Hematopoietic multipotent progenitor cell treated with erythropoietin and hydrocortisone succinate and interleukin-3 and kit ligand, for 8 days (in vitro differentiated cells): Measurements from ENCODE around the gene ILKAP.

ENCODE experiments used
- DNase-seq: peaks from one replicate; pipeline ENCODE4 v3.0.0-alpha.2; 2015

Gene ILKAP

DNA sequence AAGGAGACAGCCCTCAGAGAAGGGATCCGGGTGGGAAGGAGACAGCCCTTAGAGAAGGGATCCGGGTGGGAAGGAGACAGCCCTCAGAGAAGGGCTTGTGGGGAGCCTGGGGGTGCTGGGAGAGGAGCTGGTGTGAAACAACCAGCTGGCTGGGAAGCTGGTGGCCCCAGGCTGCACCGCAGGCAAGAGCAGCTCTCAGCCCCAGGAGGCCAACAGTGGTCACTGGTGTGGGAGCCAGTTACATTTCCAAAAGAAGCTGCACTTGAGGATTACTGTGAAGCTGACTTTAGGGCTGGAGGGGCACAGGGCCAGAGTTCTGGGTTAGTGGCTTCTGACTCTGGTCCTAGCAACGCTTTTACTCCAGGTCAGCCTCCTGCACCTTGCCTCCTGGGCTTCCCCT is 33.1 kb upstream of the ILKAP start:
- DNase-seq: peak; percentile 47

DNA sequence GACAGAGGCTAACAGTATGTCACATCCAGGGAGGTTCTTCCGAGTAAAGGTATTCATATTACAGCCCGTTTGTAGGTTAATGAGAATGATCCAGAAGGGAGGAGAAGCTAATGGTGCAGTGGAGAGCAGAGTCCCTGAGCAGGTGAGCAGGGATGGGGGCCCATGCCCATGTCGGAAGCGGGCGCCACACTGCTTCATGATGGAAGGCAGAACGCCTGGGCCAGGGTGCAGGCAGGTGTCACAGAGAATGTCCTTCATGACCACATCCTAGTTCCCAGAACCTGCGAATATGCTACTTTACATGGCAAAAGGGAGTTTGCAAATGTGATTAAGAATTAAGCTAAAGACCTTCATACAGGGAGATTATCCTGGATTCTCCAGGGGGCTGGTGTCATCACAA is 32.4 kb upstream of the ILKAP start:
- DNase-seq: no peak

DNA sequence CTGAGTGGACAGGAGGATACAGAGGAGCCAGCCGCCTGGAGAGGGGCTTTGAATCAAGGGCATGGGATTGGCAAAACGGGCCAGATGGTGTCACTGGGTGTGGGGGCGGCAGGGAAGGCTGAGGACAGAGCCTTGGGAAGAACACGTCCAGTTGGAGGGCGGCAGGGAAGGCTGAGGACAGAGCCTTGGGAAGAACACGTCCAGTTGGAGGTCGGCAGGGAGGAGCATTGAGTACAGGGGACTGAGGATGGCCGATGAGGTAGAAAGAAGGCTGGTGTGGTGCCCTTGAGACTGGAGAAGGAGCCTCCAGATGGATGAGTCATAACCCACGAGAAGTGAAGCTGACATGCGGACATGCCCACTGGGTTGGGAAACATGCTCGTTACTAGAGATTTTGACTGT is 31.8 kb upstream of the ILKAP start:
- DNase-seq: peak; percentile 38

DNA sequence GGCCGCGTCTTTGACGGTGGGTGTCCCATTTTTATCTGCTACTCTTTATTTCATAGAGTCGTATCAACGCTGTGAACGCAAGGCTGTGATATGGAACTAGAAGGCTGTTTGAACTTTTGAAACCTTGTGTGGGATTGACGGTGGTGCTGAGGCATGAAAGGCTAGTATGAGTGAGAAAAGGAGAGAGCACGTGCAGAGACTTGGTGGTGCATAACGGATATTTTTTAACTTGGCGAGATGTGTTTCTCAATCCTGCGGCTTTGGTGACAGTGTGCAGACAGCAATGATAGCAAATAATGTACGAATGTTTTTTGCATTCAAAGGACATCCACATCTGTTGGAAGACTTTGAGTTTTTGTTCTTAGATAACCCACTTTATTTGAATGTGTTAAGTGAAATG is 30.1 kb upstream of the ILKAP start:
- no peak for DNase-seq

DNA sequence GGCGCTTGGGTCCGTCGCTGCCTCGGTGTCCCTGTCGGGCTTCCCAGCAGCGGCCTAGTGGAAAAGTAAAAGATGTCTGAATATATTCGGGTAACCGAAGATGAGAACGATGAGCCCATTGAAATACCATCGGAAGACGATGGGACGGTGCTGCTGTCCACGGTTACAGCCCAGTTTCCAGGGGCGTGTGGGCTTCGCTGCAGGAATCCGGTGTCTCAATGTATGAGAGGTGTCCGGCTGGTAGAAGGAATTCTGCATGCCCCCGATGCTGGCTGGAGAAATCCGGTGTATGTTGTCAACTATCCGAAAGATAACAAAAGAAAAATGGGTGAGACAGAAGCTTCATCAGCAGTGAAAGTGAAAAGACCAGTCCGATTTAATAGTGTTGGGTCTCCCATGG is 28.3 kb upstream of the ILKAP start:
- no peak for DNase-seq

DNA sequence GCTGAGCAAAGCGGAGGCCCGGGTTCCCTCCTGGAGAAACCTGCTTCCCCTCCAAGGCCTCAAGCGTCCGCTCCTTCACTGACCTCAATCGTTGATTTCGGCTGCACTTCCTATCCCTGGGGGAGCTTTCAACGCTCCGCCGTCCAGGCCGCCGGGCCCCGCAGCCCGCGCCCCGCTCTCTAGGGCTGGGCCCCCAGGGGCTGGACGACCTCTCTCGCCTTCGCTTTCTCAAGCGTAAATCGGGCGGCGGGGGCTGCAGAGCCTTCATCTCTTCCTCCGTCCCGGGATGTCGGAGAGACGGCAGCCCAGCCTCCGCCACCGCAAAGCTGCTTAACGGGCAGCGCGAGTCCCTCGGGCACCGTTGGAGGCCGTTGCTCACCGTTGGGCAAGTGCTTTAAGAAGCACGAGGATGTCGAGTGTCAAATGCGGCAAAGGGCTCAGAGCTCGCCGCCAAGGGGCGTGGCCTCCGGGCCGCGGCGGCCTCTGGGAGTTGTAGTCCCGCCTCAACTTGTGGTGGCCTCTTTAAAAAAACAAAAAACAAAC is 27.8 kb upstream of the ILKAP start:
- peak; percentile 86 for DNase-seq

DNA sequence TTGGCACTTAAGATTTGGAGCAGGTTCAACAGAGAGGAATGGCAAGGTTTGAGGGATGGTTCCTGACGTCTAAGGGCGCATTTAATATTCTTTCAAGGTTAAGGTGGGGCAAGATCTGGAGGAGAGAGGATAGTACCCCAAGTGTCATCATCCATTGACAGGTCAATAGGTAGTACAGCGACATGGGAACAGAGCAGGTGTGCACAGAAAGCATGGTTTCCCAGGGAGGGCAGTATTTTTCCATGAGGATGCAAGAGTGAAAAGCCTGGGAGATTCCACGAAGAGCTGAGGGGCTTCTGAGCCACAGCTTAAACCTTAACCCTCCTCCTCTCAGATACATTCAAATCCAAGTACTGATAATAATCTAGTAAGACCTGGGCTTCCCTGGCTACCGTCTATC is 27.2 kb upstream of the ILKAP start:
- DNase-seq: no peak

DNA sequence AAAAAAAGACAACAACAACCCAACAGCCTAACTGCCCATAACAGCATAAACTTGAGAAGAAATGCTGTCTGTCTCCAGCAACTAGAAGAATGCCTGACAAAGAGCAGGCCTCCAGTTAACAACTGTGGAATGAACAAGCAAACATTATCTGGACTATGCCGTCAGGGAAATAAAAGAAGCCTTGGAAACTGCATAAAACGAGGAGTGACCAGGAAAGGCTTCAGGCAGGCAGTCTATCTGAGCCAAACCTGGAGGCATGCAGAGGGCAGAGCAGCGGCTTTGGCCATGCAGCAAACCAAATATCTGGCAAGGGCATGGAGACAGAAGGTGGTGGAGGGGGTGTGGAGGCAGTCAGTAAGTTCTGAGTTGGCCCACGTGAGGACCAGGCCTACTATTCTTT is 25.2 kb upstream of the ILKAP start:
- DNase-seq: no peak

DNA sequence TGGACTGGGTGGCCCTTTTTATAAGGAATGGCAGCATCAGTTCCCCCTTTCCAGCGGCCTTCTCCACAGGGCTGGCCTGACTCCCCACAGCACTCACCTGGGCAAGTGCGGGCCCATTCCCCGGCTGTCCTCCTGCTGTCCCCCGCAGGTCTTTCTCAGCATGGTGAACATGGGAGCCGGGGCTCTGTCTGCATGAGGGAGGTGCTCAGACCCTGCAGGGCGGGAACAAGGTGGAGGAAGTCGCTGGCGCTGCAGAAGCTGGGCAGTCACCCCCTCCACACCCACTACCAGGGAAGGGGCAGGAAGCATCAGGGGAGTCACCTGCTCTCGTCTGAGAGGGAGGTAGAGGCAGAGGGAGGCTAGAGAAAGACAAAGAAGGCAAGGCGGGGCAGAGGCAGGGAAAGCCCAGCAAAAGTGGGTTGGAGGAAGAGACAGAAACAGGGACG is 24.1 kb upstream of the ILKAP start:
- DNase-seq: no peak

DNA sequence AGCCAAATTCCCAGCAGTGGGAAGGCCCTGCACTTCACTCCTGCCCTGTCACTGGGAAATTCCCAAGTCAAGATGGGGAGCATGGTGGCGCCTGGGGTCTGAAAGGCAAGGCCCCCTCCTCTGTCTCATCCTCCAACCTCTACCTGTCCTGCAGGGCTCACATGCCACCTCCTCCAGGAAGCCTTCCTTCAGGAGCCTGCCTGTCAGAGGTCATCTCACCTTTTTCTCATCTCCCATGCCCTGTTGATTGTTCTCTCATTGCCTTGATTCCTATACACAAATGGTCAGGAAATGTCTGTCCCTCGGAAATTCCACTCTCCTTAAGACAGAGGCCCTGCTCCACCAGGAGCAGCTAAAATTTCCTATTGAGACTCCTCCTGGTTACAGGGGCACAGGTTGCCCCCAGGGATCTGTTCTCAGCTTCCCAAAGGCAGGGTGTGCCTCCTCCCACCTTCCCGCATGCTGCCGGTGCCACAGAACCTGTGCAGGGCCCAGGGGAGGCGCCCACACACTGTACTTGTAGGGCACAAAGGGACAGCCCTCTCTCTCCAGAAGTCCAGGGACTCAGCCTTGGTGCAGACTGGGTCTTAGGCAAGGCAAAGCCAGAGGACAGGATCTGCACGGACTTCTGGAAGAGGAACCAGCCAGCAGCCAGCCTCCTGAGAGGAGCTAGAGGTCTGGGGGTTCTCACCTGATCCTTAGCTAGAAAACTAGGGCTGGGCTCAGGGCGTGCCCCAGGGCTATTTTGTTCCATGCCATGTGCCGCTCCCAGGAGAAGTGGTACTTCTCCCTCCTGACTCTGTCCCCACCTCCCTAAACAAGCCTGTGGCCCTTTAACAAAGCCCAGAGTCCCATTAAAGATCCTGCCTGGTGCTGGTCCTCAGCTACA is 23.4 kb upstream of the ILKAP start:
- no peak for DNase-seq

DNA sequence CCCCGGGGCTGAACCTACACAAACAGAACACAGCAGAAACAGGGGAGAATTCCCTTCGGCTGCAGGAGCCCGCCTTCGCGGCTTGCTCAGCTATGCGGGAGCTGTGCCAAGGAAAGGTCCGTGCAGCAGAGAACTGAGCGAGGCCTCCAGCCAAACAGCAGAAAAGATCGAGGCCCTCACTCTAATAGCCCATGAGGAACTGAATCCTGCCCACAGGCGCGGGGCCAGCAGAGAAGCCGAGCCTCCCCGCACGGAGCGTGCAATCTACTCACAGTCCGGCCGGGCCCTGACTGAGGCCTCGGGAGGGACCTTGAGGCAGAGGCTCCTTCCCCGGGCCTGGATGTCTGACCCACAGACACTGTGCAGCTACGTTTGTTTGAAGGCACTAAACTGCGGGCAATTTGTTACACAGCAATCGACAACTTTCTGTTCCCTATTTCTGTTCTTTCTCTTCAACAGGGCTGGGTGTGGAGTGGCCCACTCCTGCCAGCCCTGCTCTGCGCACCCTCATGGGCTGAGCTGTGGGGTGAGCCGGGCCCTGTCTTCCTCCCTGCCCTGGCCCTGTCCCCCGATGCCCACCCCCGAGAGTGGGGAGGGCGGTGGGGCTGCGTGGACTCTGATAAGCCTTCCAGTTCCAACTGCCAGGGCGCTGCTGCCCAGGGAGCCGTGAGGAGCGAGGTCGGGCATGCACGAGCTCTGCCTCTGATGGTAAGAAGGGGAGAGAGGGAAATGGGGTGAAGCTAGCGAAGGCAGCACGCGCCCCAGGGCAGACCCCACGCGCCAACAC is 22.6 kb upstream of the ILKAP start:
- peak; percentile 72 for DNase-seq

DNA sequence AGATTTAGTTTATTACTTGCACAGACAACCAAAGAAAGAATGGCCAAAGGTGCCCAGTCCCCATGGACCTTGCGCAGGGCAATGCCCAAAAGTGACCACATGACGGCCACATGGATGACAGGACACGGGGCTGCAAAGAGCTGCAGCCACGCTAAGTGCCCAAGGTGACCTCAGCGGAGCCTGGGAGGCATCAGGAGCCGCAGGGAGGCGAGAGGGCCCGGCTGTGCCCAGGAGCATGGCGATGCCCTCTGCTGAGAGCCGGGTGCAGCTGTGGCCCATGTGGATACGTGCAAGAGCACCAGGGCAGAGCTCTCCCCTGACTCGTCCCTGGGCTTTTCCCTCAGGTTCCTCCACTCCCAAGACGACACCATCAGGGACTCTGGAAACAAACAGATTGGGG is 21.6 kb upstream of the ILKAP start:
- no peak for DNase-seq

DNA sequence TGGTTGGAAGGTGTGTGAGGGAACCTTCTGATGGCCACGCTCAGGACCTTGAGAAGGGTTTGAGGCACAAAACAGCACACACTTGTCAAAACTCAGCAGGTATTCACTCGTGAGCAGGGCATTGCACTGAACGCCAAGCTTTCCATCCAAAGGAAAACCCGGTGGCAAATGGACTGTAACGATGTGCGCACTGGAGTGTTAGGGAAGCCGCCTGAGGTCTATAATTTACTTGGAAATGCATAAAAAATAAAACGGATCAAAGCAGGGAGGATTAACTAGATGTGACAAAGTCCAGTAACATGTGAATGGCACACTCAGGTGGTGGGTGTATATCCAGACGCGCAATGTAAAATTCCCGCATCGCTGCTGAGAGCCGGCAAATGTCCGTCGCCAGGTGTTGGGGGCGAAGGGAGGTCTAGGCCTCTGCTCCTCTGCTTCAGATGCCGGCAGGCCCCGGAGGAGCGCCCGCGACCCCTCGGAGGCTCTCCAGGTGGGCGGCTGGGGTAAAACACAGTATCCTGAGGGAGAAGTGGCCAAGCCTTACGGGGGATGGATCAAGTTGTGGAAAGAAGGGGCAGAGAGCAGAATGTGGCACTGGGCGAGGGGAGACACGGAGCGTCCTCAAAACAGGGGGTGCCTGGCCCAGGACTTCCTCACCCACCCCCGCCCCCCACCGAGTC is 21.0 kb upstream of the ILKAP start:
- DNase-seq: no peak

DNA sequence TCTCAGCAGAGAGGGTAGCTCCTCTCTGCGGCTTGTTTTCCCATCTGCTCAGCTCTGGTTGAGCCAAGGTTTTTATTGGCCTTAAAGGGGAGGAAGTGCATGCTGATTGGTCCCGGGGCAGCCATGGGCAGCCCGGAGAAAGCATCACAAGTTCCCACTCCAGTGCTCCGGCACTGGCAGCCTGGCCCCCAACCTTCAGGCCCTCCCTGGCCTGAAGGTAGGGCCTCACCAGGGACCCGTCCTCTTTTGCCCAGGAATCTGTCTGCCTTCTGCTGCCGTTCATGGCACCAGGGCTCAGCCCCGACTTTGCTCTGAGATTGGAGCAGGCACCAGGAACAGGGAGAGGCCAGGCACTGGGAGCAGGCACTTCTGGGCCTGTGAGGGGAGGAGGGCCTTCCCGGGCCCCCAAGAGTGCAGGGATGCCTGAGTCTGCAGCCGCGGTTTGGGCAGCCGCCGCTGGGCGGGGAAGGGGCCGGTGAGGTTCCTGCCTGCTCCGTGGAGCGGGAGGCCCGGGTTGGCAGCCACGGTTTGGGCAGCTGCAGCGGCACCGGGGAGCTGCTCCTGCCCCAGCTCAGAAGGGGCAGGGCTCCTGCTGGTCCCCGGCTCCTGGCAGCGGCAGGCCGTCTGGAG is 17.5 kb upstream of the ILKAP start:
- no peak for DNase-seq

DNA sequence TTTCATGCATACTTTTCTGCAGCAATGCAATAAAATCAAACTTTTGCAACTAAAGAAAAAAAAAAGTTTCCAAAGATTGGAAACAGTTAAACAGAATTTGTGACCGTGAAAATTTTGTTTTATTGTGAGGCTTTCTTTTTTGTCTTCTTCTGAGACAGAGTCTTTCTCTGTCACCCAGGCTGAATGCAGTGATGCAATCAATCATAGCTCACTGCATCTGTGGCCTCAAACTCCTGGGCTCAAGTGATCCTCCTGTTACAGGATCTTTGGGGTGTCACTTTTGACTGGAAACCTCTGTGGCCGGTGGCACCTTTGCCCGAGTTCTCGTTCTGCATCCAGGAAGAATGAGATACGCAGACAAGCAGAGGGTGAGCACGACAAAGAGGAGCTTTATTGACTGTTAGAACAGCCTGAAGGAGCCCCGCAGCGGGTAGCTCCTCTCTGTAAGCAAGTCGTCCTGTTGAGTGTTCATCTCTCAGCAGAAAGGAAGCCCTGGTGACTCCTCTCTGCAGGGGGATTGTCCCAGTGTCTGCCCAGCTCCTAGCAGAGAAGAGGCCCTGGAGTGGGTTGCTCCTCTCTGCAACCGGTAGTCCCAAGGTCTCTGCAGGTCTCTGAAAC is 16.9 kb upstream of the ILKAP start:
- DNase-seq: no peak

DNA sequence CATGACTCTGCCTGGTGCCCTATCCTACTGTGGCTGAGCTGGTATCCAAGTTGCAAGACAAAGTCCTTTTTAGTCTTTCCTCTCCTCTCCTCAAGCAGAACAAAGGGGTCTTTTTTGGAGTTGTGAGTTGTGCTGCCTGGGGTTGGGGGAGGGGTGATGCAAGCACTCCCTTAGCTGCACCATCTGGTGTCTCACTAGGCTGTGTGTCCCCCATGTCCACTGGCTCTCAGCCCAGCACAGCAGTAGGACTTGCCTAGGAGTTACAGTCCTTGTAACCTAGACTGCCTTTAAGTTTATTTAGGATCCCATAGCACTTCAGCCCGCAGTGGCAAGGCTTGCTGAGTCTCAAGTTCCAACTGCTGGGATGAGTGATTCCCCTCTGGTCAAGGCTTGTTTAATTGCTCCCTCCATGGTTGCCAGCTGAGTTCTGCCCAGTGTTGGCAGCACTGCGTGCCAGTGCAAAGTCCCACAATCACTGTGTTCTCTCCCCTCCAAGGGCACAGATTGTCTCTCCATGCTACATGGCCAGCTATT is 13.2 kb upstream of the ILKAP start:
- DNase-seq: no peak

DNA sequence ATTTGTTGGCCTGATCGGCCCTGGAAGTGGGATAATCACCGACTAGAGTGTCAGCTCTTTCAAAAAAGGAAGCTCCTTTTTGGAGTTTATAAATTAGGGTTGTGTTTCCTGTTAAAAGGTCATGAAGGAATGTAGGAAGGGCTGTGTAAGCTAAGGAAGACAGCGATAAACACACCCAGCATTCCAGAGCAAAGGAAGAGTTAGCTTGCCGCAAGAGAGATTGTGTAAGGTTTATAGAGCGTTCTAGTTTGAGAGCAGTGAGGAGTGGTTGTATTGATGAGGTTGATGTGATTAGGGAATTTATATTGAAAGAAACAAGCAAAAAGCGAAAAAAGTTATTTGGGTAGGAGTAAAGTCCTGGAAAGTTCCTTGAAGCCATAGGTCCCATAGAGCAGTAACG is 3.5 kb upstream of the ILKAP start:
- DNase-seq: no peak

DNA sequence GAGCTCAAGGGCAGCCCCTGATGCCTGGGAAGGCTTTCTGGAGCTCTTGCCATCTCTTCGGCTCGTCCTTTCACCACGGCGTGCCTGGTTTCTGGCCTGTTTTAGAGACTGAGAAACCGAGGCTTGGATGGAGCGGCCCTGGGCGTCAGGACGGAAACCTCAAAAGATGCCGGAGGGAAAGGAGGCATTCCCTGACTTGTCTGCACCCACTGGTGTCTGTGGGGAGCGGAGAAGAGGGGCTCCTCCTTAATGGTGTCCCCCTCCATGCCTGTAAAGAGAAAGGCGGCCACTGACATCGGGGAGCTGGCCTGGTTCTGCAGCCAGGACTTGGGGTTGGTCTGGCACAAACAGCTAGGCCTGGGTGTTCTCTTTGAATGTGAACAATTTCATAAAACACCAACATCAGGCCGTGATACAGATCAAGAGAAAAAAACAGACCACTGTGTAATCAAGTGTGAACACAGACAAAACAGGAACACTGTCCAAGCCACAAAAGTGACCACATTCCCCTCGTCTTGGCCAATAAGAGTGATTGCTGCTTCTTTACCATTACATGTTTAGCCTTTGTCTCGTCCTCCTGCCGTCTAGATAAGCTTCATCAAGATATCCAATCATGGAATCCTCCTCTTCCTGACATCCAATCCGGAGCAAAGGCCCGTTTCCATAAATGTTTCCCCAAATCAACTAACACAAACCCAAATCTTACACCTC is 633 bp upstream of the ILKAP start:
- DNase-seq: peak; percentile 92

DNA sequence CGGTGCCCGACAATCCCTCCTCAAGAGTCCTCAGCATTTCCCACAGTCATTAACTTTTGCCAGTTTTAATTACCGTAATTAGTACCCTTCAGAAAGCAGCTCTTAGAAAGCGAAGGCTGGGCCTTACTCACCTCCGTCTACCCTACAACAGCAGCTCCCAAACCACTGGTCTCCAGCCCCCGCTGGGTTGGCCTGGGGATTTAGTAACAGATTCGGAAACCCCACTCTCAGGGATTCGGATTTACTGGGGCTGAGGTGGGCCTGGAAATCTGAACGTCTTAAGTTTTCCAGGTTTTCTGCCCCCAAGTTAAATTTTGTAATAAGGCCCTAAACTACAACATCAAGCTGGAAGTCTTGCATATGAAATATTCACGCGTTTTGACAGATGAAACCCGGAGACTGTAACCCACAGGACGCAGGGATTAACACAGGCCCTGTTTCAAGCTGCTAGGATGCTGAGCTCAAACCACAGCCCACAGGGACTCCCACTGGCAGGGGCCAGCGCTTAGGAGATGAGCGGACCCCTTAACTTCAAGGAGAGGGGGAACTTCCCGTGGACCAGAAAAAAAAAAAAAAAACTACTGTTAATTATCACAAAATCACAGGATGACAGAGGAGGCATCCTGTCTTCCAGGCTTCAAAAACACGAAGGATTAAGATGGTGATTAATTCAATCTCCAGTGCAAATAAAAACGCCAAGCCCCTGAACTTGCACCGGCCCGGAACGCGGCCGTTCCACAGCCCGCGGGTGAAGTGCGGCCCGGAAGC is 985 bp downstream of the ILKAP start:
- DNase-seq: no peak

DNA sequence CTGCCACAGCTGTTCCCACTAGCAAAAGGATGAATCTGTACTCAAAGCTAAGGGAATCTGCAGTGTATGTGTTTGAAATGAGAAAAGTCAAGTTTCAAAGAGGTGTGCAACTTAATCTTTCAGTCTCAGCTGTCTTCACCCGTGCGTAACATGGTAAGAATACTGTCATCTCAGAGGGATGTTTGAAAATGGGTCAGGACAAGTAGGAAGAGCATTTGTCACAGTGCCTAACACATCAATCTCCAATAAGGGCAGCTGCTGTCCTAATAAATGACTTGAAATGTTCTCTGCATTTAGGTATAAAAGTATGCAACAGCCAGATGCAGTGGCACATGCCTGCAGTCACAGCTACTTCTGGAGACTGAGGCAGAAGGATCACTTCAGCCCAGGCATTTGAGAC is 13.1 kb downstream of the ILKAP start:
- no peak for DNase-seq
